Activated CD4-positive, alpha-beta T cell treated with anti-CD3 and anti-CD28 coated beads, Interleukin-2, amount 50 U/mL, for 1 hour (primary cell): ENCODE results near the gene PADI2.
A peak's percentile ranks its signal among the peaks of the same experiment; 100 is the strongest.
"Not testable (repeated sequence)": the region's sequence is repeated elsewhere in the genome, so short reads cannot be mapped to it uniquely, and the experiment has no call there.

Experiments used
- DNase-seq: peaks from one replicate; pipeline ENCODE4 v3.0.0-alpha.2; 2020

The PADI2 gene

DNA sequence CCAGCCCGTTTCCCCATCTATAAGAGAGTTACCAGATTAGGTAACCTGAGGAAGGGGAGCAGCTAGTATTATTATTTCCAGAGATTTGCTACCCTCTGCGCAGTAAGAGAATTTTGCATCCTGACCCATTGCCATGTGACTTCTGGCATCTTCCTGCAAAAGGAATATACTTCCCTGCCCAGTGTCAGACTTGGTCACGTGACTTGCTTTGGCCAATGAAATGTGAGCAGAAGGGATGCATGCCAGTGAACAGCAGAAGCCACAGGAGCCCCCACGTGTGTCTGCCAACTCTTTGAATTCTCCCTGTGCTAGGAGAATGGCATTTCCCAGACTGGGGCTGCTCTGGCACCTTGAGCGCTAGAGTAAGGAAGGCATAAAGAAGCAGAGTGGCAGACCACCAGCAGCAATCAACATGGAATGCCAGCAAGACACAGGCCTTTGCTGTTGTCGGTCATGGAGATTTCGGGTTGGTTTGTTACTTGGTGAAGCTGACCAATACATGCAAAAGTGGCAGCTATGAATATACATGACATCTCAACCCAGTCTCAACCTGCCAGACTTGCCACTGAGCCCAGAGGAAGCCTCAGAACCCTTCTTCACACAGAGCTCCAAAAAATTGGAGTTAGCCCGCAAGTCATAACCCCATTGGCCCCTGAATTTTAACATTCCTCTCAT is 39.0 kb downstream of the PADI2 start:
- DNase-seq: no peak

DNA sequence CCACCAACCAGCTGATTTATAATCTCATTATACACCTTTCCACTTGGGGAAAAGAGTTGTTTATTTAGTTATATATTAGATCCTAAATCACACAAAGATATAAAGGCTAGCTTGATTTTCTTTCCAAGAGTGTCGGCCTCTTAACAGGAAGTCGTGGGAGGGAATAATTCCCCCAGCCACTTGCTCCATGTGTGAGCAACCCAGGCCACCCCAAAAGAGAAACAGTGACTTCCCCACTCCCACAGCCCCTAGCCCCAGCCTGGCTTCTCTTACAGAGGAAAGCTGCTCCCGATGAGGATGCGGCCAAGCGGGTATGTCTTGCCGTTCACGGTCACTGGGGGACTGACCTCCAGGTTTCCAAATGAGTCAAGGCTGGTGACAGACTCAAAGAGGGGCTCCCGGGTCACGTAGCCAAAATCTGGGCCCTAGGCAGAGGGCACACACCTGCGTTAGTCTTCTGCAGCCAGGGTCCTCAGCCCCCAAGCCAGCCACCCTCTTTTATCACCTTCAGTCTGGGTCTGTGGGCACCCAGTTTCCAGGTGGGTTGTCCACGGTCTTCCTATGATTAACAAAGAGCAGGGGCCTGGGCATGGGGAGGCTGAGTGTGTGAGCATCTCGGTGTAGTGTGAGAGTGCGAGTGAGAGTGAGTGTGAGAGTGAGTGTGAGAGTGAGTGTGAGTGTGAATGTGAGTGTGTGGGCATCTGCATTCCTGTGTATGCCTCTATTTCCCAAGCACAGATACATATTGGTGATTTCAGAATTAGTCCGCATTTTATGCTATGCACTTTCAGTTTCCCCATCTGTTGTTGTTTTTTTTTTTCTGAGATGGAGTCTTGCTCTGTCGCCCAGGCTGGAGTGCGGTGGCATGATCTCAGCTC is 40.0 kb downstream of the PADI2 start:
- DNase-seq: no peak

DNA sequence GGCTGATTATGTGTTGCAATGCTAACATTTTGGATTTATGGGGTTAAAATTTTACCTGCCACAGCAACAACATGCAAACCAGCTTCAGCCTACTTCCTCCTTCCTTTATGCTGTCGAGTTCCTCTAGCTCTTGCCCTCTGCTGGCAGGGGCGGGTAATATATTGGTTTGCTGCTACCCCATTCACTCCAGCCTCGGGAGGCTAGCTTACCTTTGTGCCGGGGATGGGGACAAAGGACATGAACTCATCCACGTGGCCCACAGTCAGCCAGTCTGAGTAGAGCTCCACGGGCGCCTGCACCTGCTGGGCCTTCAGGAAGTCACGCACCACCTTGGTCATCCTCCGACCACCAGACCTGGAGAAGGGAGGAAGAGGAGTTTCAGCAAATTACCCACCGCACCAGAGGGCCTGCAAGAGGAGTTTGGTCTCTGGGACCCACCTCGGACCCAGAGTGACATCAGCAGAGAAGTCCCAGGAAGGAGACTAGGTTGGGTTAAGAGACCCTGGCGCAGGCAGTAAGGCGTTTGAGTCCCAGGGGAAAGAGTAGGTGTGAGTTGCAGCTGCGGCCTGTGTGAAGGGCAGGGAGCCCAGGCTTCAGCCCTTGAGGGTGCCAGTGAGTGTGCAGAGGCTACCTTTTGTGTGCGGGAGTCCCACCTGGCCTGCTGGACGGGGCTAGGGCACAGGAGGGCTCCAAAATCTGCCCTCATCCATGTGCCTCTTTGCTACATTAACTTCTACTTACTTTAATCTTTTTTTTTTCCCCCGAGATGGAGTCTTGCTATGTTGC is 43.6 kb downstream of the PADI2 start:
- DNase-seq: no peak

DNA sequence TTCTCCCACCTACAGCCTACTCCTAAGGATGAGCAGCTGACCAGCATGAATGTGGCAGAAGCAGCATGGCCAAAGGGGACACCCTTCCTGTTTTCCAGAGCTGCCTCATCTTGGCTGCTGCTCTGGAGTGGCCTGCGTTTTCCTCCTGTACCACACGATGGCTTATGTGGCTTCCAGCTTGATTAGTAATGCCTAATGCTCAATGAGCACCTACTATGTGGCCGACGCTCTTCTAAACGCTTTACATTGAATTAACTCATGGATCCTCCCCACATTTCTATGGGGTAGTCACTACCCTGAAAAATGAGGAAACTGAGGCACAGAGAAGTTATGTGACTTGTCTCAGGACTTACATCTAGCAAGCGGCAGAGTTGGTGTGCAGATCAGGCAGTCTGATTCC is 47.5 kb downstream of the PADI2 start:
- DNase-seq: no peak

DNA sequence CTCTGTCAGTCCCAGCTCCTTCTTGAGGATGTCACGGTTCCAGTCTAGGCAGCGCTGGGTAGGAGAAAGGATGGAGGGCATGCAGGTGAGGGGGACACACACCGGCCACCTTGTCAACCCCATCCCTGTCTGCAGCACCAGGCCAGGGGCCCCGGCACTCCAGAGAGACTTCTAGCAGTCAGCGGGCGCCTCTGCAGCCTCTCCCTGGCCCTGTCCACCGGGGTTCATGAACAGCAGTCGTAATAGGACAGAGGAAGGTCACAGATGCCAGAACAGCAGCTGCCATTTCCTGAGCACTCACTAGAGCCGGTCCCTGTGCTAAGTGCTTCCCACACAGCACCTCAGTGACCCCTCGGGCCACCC is 49.1 kb downstream of the PADI2 start:
- DNase-seq: no peak

DNA sequence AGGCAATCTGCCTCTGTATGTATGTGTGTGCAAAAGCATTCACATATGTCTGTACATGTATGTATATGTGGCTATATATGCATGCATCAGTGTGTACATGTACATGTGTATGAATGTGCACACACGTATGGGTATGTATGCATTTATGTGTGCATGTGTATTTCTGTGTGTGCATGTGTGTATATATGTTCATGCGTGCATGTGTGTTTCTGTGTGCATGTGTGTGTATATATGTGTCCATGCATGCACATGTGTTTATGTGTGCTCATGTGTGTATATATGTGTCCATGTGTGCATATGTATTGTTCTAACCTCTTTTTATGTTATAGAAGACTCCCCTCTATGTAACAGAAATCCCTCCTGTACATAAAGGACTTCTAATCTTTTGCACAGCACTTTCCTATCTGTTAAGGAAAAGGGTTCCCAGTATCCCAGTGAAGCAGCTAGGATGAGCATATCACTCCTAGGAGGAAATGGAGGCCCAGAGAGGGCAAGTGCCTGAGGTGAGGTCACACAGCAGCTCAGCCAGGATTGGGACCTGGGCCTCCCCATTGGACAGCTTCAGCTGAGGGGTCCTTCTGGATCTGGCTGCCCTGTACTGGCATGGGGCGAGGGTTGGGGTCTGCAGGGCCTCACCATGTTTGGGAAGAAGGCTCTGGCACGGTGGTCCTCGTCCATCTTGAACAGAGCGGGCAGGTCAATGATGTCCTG is 49.6 kb downstream of the PADI2 start:
- DNase-seq: no peak

DNA sequence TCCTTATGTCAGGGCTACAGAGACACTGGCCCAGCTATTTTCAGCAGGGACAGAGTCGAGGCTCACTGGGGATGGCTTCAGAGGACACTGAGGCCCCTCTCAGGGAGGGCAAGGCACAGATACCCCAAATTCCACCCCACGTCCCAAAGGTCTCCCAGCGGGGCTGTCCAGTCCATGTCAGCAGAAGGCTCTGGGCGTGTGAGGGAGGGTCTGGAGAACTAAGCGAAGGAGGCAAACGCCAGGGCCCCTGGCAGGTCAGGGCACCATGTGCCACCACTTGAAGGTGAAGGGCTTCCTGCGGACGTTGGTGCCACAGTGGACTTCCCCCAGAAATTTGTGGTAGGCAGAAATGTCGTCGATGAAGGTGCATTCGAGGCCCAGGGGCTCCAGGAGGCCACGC is 50.5 kb downstream of the PADI2 start:
- no peak for DNase-seq

DNA sequence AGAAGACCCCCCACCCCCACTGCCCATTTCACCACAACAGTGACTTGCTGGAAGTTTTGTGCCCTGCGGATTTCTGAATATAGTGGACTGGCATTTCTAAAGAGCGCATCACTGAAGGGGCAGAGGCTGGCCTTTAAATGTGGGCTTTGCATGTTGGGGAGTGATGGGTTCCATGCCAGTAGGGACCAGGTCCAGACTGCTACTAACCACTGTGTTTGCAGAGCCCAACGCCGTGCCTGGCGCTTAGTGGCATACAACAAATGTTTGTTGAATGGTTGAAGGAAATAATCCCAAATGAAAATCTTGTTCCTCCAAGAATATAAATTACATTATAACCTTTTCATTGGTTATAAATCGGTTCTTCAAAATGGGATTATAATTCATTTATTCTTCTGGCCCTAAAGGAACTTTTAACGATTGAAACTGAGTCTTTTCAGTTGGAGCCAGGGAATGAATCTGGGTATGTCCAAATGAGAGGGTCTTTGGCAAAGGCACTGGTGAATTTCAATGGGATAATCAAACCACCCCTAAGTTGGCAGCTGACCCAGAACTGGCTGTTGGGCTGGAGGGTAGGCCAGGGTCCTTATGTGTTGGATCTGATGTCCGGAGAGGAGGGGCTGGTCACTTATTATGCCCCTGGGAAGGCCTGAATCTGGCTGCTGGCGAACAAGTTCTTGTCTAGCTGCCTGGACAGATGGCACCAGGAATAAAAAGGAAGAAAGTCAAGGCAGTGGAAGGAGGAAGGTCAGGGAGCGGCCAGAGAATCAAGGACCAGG is 51.6 kb downstream of the PADI2 start:
- DNase-seq: no peak

DNA sequence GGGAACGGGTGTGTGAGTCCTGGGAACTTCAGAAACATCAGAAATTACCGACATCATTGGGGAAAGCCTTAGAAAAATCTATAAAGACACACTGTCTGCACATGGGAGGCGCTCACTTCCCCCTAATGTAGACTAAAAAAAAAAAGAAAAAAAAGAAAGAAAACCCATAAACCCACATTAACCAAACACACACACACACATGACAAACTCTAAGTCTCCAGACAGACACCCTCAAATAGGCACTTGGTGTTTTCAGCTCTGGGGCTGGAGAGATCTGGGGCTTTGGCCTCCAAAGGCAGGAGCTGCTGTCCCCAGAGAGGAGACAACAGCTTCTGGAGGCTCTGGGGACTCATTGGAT is 52.2 kb downstream of the PADI2 start:
- no peak for DNase-seq

DNA sequence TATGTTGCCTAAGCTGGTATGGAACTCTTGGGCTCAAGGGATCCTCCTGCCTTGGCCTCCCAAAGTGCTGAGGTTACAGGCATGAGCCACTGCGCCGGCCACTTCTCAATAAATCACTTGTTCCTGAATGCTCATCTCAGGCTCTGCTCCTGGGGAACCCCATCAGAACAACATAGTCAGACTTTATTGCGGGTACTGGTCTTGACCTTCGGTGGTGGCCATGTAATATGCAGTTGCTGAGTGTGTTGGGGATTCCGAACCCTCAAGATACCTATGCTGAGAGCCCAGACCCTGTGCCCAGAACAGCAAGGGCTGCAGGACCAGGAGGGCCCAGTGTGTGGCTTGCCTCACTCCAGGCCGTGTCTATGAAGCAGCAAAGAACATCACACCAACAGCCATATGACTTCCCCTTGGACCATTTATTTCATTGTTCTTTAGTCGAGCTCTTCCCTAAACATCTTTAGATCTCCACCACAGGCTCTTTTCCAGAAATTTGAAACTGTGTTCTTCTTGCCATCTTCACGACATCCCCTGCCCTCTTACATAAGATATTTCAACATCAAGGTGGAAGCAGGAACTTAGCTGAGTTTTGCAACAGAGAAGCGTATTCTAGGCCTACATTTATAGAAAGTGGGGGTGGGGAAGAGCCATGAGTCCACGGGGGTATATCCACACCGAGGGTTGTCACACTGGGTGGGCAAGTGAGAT is 52.7 kb downstream of the PADI2 start:
- DNase-seq: no peak

DNA sequence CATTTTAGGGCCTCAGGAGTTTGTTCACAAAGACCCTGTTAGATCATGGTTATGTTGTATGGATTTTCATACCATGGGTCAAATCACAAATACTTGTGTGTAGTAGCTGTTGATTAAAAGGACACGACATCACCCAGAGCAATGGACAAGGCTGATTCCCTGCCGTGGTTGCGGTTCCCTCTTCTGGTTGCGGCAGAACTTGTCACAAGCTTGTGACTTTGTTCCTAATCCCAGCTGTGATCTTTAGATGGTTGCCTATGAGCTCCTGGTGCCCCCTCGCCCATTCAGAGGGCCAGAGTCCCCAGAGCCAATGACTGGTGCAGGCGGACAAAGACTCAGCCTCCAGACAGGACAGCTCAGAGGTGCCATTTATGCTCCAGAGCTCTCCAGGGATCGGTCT is 53.6 kb downstream of the PADI2 start:
- DNase-seq: no peak

DNA sequence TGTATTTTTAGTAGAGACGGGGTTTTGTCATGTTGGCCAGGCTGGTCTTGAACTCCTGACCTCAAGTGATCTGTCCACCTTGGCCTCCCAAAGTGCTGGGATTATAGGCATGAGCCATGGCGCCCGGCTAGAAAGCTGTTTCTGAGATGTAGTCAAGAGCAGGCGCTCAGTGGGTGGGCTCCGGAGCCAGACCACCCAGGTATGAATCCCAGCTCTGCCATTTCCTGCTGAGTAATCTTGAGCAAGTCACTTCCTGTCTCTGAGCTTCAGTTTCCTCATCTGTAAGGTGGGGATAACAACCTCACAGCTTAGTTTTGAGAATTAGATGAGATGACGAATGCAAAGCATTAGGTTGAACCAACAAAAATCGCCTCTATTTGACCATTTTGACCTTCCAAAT is 56.5 kb downstream of the PADI2 start:
- not testable (repeated sequence) for DNase-seq

DNA sequence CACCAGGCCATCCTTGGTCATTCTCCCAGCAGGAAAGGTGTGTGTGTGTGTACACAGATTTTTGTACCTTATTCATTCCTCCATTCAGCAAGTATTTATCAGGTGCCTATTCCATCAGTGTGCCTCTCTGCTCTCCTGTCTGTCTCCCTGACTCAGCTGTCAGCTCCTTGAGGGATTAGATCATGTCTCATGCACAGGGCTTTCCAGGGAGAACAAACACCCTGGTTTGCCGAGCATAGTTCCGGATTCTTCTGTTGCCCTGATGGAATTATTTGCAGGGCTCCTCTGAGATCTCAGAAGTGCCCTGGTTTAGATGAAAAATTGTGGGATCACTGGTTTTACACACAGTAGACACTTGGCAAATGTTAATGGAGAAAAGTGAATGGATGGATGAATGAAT is 57.4 kb downstream of the PADI2 start:
- DNase-seq: no peak

DNA sequence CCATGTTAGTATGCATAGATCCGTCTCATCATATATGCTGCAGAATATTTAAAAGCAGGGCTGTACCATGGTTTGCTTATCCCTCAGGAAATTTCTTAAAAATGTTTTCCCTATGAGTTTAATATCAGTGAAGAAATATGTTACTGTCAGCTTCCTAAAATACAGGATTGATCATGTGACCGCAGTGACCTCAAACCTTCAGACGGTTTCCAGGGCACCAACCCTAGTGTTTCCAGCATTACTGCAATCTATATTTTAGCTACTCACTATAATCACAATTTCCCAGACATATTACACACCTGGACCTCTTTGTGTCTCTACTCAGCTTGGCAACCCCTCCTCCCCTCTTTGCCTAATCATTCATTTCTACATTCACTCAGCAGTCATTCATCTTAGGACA is 57.8 kb downstream of the PADI2 start:
- no peak for DNase-seq

DNA sequence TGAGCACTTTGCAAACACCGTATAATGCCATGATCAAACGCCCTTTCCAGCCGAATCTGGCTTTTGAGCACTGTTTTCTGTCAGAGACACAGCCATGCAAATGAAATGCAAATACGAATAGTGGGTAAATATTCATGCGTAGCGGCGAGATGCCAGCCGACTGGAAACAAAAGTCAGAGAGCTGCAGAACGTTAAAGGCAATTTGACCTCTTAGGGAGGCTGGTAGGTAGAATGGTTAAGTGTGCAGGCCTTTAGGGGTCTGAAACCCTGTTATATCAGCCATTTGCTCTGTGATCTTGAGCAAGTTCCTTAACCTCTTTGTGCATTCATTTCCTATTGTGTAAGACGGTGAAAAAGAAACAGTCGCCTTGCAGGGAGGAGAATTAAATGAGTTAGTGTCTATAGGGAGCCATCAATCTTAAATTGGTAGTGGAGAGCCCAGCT is 58.9 kb downstream of the PADI2 start:
- DNase-seq: no peak

DNA sequence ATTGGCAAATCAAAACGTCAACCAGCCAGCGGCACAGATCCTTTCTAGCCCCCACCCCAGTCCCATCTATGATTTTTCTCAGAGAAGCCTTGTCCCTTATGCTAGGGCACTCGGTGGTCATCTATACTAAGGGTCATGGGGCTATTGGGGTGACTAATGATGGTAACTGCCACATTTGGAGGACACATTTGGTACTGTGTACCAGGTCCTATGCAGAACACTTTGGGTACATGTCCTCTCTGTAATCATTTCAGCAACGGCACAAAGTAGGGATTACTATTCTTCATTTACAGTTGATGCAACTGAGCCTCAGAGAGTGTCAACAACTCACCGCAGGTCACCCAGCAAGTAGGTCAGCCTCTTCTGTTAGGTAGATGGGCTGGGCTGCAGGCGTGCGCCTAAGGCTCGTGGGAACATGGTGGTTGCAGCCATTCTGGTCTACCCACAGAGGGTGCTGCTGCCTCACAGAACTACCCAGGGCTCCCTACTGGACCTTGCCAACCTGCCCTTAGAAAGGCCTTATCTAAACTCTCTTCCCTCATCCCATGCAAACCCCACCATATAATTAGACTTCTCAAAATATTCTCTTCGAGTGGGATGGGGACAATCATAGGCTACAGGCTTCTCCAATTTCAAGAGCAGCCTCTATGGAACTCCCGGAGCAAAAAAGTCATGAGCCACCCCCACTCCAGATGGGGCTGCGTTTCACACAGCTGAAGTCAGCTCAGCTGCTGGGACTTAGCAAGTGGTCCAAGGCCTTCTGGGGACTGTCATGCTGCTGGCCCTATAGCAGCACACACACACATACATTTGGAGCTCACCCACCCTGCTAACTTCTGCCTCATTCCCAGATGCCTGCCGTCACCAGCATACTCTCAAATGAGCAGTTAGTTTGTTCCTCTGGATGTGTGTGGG is 59.6 kb downstream of the PADI2 start:
- peak; percentile 21 for DNase-seq

DNA sequence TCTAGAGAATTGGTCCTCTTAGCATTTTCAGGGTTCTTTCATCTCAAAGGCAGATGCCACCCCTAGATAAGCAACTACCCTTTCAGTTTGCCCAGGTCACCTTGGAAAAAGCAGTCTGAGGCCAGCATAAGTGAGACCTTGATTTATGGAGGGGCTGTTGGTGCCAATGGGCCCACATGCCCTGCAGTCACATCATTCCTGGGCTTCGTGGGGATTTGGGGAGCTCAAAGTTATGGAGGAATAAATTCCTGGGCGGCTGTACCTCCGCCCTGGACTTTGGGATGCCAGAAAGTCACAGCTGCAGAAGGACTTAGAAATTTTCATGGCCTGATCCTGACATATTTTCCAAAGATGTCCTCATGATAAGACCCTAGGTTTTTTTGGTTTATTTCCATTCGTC is 62.7 kb downstream of the PADI2 start:
- no peak for DNase-seq

DNA sequence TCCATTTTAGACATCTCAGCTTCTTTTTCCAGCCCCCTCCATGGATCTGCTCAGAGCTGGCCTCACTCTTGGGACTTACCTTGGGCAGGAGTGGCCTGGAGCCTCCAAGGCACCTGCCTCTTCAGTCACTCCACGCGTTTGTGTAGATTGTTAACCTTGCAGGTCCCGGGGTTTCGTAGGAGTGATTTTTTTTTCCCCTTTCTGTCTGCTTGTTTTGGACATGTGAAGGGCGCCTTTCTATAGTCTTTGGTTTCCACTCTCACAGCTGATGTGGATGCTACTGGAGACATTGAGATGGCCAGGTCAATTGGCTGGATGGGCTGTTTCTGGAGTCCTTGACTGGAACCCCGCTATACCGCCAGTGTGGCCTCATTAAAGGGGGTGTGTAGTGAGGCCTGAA is 63.5 kb downstream of the PADI2 start:
- no peak for DNase-seq

DNA sequence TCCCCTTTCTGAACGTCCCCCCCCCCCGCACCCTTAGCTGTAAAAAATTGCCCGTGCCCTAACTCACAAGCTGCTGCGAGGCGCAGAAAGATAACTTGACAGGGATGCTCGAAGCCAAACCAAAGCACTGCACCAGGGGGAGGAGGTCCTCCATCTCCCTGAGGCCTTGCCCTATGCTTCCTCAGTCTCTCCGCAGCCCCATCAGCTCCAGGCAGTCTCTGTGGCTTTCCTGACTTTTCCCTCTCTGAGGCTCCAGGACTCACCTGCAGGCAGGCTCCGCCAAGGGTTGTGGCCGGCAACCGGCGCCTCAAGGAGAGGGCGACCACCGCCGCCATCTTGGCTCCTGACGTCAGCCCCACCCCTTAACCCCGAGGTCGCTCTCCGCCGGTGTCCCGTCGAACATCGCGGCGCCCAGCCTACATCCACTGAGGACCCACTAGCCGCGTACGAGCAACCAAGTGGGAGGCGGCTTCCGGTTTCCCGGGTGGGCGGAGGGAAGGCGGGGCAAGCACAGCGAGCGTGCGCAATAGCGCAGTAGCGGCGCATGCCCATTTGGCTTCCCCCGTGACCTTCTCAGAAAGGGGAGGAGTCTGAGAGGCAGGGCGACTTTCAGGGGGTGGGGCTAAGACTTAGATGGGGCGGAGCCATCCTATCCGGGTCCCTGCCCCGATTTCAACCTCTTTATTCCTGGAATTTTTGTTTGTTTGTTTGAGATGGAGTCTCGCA is 65.4 kb downstream of the PADI2 start, which contains the start of gene SDHB:
SDHB (minus strand) TSS at position 348 of the 726 bp plus-strand sequence; CDS start at position 335, 13 bp downstream.
- peak; percentile 99 for DNase-seq
